ENCODE data around the gene RARG.
"Not testable (repeated sequence)": the region's sequence is repeated elsewhere in the genome, so short reads cannot be mapped to it uniquely, and the experiment has no call there.

Gene RARG

DNA sequence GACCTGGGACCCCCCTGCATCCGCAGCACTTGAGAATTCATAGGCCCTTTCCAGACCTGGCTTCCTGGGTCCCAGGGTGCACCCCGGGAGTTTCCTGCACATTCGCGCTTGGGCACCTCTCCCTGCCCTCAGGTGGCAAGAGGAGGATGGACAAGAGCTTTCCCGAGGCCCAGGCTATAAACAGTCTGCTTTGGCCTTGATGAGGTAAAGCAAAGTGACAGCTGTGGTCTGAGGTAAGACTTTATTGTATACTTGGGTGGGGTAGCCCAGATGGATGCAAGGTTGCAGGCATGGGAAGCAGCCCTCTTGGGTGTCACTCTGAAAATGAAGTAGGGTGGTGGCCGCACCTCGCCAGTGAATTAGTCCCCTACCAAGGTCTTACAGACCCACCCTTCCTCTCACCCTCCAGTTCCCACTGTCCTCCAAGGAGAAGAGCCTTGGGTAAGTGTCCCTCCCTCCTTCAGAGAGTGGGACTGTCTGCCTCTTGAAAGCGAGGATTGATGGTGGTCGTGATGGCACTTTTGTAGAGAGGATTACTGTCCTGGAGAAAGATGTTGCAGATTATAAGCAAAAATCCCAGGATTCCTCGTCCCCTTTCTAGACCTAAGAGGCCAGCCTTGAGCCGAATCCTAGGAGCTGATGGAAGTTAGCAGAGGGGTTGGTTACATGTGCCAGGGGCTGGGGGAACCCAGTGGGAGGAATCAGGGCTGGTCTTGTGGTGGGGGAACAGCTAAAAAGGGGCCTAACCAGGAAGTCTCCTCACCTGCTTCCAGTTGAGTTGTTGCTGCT is 40.7 kb downstream of the RARG start:
- DNase-seq (ENCODE audit: low read depth in 3 of 3) = no peak

DNA sequence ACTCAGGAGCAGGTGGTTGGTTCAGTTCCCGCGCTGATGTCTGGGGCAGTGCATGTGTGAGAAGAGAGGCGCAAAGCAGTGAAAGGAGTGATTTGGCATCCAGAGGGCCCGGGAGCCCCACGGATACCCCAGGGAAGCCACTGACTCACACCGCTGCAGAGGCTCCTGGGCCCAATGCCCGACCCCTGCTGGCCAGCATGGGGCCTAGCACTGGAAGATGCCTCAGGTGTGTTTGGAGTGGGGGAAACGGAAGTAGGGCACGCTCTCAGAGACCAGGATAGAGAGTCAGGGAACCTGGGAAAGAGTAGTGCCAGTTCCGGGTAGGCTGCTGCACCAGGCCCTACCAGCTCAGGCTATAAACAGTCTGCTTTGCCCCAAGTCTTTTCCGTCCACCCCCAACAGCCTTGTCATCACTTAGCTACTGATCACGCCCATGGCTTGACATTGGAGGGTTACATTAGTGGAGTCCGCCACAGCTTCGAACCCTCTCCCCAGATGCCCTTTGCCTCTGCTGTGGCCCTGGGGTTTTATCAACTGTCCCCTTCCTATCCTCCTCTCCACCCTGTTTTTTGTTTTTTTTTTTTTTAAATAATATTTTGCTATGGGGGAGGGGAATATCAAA is 41.8 kb downstream of the RARG start:
- no peak for DNase-seq (ENCODE audit: low read depth in 3 of 3)

DNA sequence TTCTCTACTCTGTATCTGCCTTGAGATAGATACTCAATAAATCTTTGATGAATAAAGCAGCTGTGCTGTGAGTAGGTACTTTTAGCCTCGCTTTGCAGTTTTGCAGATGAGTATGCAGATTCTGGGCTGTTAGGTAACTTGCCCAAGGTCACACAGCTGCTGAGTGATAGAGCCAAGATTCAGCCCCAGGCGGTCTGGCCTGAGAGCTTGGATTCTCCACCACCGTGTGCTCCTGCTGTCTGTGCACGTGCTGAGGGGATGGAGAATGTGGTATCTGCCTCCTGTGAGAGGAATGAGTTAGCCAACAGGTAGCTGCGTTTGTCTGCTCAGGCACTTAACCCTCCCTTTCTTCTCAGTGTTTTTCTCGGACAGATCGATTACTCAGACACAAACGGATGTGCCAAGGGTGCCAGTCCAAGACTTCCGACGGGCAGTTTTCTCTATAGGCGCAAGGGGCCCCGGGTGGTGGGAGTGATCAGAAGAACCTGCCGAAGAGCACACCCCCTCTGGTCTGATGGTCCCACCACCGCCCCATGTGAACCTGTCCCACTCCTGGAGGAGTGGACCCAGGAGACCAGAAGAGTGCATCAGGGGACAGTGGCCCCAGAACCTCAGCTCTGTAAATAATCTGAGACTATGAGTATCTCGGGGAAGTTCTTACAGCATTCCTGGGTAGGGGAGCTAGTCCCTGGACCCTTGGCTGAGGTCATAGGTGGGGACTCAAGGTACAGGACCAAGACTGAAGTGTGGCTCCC is 44.7 kb downstream of the RARG start:
- no peak for DNase-seq (ENCODE audit: low read depth in 3 of 3)

DNA sequence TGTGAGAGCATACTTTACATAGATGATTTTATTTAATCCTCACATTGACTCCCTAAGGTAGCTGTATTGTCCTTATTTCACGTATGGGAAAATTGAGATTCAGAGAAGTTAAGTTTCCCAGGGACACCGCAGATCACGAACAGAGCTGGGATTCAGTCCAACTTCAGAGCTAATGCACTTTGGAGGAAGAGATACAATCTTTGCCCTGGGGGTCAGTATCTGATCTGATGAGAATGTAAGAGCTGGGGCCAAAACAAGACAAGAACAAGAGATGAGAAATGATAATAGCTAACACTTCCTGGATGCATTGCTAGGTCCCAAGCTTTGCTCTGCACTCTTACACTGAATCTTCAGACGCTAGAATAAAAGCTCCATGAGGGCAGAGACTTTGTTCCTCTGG is 45.3 kb downstream of the RARG start:
- no peak for DNase-seq (ENCODE audit: low read depth in 3 of 3)

DNA sequence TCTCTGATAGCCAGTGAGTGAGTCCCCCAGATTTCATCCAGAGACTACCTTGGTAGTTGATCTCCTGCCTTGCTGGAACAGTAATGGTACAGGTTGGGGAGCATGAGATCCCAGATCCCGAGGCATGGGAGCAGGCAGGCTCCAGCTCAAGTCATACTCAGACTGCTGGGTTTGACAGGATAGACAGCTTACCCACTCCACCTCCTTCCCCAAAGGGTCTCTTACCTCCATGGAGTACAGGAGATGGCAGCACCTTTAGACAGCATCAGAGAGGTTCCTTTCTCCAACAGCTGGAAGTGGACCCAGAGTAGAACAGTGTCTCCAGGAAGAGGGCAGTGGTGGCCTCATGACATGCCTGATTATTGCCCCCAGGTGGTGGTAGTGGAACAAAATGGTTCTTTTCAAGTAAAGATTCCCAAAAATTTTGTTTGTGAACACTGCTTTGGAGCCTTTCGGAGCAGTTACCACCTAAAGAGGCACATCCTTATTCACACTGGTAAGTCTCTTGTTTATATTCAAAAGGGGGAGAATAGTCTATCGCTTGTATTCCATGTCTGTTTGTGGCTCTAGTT is 46.3 kb downstream of the RARG start:
- DNase-seq (ENCODE audit: low read depth in 3 of 3) = no peak

DNA sequence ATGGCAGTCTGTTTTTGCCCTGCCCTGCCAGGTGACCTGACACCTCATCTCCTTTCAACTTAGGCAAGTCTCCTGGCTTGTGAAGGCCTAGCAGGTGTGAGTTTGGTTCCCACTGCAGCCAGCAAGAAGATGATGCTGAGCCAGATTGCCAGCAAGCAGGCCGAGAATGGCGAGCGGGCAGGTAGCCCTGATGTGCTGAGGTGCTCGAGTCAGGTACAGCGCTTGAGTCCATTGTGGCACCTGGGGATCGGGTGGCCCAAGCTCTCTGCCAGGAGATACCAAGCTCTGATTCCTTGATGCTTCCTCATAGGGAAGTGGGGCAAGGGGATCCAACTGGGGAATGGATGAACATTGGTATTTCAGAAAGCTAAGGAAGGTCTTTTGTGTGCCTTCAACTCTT is 47.2 kb downstream of the RARG start:
- no peak for DNase-seq (ENCODE audit: low read depth in 3 of 3)

DNA sequence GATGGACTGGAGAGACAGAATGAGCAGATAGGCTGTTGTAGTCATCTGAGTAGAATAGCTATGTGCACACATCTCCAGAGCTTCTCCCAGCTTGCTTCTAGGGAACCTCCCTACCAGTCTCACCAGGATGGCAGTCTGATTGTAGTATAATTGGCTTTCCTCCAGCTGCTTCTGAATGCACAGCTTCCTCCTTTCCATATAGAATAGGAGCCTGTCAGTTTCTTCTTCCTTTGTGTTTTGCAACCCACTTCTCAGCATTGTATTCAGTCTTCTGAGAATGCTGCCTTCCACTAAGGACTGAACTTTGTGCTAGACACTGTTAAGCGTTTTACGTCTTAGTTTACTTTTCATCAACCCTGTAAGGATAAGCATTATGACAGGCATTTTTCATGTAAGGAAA is 49.1 kb downstream of the RARG start:
- no peak for DNase-seq (ENCODE audit: low read depth in 3 of 3)

DNA sequence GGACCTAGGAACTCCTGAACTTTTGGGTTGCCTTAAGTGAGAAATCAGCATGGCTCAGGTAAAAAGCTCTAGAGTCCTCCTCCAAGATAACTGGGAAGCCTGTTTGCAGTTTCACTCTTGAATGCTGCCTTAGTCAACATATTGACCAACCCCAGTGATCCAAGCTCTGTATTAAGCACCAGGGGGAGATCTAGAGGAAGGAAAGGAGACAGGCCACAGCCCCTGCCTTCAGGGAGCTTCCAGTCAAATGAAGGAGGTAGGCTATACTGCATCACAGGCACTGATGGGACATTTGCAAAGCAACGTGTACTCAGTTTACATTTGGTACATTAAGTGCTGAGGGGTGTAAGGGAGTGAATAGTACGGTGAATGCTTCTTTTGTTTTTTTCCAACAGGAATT is 50.1 kb downstream of the RARG start:
- DNase-seq (ENCODE audit: low read depth in 3 of 3) = no peak

DNA sequence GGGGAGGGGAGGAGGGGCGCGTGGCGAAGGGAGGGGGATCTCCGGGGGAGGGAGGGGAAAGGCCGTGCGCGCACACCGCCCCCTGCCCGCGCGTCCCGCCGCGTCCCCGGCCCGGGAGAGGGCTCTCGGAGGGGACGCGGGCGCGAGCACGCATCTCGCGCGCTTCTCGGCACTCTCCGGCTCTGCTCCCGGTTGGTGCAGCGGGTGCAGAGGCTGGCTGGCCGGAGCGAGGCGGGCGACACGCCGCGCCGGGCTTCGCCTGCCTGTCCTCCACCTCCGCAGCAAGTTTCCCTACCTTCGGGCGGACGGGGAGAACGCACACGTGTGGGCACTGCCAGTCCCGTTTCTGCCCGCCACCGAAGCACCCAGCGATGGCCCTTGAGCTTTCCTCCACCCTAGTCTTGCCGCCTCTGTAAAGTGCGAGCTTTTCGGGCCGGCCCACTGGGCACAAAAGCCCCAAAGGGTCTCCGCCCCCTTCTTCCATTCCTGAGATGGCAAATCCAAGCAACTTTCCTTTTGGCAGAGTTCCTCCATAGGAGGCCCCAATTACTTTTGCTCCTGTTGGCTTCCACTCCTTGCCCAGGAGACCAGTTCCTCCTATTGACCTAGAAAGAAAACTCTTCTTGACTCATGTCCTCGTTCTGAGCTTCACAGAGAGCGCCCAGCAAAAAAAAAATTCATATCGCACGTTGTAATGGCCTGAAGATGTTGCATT is 50.9 kb downstream of the RARG start:
- peak; percentile 54 to 73 (median 71) for DNase-seq (ENCODE audit: low read depth in 3 of 3)

DNA sequence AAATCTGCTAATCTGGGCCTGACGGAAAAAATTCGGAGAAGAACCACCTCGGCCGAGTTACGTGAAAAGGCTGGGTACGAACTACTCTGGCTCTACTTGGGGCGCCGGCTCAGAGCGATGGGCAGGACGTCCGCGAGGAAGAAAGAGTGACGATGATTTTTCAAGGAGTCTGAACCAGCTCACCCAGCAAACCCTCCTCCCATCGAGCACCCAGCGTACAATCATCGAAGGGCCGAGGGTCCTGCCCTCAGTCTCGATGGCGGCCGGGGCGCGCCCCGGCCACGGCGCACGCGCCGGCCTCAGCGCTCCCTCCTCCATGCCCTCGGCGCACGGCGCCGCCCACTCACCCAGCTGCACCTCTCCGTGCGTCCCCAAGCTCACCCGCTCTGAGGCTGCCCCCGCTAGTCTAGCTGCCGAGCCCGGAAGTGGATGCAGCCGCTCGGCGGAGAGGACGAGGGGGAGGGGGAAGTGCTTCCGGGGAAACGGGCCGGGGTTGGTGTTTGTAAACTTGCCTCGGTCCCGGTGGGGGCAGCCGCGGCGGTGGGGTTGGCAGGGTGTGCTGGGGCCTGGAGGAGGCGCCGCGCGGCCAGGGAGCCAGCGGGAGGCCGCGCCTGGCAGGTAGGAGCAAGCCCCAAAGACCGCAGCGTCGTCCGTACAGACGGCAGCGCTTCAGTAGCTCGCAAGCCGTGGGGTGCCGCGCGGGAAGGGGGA is 51.6 kb downstream of the RARG start, which contains the start of the genes CSAD and ZNF740:
TSS of gene CSAD (minus strand) at position 706 of the 711 bp plus-strand sequence. CDS start 7,455 bp downstream, outside the sequence.
TSS of gene ZNF740 (plus strand) at position 503 of the 711 bp plus-strand sequence. CDS start 1,262 bp downstream, outside the sequence.
- DNase-seq (ENCODE audit: low read depth in 3 of 3) = peak; percentile 95 to 98 (median 97)

DNA sequence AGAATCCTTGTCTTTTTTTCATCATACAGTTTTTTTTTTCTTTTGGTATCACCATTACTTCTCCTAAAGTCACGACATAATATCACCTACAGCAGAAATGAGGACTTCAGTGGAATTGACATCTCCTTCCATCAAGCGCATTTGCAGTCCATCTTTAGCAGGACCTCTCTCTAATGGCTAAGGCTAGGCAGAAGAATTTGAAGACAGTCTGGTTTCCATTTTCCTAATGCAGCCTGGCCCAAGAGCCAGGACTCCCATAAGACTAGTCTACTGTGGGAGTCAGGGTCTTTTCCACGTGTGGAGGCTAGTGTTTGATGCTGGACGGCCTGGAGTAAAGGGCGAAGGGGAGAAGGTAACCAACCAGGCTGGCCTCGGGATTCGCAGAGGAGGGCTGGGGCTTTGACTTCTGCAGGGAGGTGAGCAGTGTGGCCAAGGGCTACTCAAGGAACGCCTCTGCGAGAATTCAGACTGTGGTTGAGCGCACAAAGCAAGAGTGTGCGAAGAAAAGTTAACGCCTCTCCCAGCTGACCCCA is 52.3 kb downstream of the RARG start:
- DNase-seq (ENCODE audit: low read depth in 3 of 3) = no peak

DNA sequence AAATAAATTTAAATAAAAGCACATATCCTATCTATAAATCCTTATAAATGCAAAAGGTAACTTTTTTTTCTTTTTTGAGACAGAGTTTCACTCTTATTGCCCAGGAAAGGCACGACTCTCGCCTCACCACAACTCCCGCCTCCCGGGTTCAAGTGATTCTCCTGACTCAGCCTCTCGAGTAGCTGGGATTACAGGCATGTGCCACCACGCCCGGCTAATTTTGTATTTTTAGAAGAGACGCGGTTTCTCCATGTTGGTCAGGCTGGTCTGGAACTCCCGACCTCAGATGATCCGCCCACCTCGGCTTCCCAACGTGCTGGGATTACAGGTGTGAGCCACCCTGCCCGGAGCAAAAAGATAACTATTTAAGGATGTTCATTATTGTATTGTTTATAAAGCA is 53.2 kb downstream of the RARG start:
- not testable (repeated sequence) for DNase-seq (ENCODE audit: low read depth in 3 of 3)

DNA sequence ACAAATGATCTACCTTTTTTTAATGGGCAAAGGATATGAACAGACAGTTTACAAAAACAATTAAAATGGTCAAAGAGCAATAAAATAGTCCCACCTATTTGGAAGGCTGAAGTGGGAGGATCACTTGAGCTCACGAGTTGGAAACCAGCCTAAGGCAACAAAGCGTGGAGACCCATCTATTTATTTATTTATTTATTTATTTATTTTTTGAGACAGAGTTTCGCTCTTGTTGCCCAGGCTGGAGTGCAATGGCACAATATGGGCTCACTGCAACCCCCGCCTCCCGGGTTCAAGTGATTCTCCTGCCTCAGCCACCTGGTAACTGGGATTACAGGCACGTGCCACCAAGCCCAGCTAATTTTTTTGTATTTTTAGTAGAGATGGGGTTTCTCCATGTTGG is 54.6 kb downstream of the RARG start:
- not testable (repeated sequence) for DNase-seq (ENCODE audit: low read depth in 3 of 3)

DNA sequence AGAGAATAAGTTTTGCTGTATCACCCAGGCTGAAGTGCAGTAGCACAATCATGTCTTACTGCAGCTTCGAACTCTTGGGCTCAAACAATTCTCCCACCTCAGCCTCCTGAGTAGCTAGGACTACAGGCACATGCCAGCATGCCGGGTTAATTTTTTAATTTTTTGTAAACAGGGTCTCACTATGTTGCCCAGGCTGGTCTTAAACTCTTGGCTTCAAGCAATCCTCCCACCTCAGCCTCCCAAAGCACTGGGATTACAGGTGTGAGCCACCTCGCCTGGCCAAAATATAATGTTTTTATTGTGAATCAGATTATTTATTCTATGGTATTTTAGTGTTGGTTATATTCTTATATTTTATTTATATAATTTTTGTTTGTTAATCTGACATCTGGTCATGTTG is 55.3 kb downstream of the RARG start:
- no peak for DNase-seq (ENCODE audit: low read depth in 3 of 3)

DNA sequence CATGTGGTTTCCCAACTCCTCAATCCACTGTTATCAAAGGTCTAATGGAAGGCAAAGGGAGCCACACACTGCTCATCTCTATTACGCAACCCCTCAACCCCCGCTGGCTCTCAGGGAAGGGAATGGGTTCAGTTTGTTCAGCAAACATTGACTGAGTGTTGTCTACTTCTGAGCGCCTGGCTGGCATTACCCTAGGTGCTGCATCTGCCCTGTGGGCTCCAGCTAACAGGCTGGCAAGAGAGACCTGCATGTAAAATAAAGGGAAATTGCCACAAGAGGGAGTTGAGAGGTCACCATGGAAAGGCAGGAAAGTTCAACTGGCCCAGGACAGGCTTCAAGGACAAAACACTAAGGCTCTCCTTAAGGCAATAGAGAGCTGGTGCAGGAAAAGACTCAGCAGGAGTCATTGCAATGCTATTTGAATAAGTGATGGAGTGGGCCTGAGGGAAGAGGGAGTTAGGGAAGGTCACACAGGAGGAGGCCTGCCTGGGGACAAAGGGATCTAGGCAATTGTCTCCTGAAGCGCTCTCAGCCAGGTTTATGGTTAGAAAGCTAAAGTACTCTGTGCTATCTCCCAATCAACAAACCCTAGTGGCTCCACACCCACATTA is 57.0 kb downstream of the RARG start:
- DNase-seq (ENCODE audit: low read depth in 3 of 3) = no peak

DNA sequence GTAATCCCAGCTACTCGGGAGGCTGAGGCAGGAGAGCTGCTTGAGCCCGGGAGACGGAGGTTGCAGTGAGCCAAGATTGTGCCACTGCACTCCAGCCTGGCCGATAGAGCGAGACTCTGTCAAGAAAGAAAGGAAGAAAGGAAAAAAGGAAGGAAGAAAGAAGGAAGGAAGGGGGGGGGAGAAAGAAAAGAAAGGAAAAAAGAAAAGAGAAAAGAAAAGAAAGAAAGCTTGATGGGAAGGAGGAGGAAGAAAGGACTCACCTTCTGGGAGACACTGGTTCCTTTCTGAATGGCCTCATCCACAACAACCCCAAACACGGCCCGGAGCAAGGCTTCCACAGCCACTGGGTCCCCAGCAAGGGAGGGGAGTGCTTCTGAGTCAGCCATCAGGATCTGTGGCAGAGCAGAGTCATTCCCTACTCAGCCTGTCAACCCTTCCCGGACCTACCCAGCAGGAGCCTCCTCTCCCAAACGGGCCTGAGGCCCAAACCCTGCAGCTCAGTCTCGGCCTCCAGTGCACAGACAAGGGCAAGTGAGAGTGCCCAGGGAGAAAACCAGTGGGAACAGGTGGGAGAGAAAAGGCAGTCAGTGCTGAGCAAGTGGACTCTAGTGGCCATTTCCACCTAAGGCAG is 58.8 kb downstream of the RARG start:
- DNase-seq (ENCODE audit: low read depth in 3 of 3) = no peak

DNA sequence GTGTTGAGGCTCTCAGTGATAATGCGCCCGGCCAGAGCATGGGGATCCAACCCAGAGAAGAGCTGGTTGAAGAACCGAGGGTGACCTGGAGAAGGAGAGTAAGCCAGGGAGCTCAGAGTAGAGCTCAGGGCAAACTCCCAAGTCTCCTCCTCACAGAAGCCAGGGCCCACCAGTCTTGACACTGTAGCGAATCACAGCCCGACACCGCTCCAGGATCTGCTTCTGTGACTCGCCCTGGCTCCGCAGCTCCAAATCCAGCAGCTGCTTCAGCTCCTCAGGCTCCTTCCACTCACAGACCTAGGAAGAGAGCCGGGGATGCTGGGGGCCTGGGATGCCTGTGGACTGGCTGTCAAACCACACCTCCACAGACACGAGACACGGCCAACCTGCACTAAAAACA is 59.7 kb downstream of the RARG start:
- DNase-seq (ENCODE audit: low read depth in 3 of 3) = no peak

DNA sequence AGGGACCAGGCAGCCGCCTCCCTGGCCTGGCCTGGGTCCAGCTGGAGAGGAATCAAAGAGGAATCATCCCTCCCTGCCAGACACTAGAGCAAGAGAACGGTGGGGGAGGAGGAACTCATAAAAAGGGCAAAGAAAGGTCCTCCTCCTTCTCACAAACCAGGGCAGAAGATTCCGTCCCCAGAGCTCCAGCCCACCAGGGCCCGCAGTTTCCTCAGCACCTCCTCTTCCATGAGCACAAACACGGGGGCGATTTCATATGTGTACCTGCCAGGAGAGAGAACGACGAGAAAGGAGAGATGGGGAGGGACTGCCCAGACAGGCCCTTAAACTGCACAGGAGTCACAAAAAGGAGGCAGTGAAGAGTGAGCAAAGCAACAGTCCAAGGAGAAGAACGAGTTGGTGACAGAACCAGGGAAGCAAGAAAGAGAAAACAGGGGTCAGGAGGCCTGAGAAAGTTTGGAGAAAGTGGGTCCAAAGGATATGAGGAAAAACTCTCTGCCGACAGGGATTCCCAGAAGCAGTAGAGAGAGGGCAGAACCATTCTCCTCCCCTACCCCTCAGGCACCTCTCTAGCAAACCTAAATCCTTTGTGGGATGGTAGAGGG is 60.2 kb downstream of the RARG start:
- no peak for DNase-seq (ENCODE audit: low read depth in 3 of 3)

Measured in stimulated activated CD4-positive, alpha-beta T cell treated with anti-CD3 and anti-CD28 coated beads, TNF-alpha, amount 100 ng/mL, for 48 hours (primary cell).